Measurements from ENCODE around the gene ANGPTL1. TPM values are rescaled to one million over a fixed set of nuclear protein-coding genes. Genes with fewer than 3 reads are reported as not detected.

ANGPTL1 gene
- total RNA-seq, 2 experiments from 2014 or later: not detected

DNA sequence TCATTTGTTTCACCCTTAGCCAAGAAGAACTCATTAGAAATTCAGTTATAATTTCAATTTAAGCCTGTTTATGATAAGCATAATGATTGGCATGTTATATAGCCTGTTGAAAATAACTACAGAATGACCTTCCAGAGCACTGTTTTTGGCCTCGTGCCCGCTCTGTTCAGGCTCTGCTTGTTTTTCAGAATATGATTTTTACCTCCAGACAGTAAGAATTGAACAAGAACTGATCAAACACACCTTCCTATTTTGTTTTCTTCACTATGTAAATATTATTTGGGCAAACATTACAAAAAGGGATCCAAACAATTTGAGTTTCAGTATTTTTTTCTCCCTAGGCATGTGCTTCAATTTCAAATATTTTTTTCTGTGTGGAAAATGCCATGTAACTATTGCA, 48.1 kb upstream of the ANGPTL1 start:
- POLR2A ChIA-PET: no interaction called here
- Histone ChIP-seq H3K79me2 (ENCODE audit: insufficient read depth, low read depth, low read length) (no peaks in the 10 kb centered on the region), H3K4me3 (ENCODE audit: low read depth, low read length, poor library complexity, severe bottlenecking) (no peak overlapping the region), H3K4me1 (ENCODE audit: insufficient read depth, low read length, poor library complexity, severe bottlenecking) (no peaks in the 10 kb centered on the region), H4K20me1 (ENCODE audit: insufficient read depth, low read length) (no peaks in the 10 kb centered on the region), H2AFZ (ENCODE audit: low read length) (no peak overlapping the region), H3K36me3 (ENCODE audit: insufficient read depth, low read length) (peaks cover 96% of the 10 kb centered on the region), H3K9me3 (ENCODE audit: low read length) (peaks cover 8% of the 10 kb centered on the region; the same call in 1 of the 2 replicates), H3K27ac (ENCODE audit: low read depth, low read length, poor library complexity, severe bottlenecking) (no peak overlapping the region), H3K4me2 (ENCODE audit: low read length) (no peak overlapping the region), H3K9me2 (ENCODE audit: insufficient read depth, low read length) (no peaks in the 10 kb centered on the region)
- TF ChIP-seq, protein P1, sequence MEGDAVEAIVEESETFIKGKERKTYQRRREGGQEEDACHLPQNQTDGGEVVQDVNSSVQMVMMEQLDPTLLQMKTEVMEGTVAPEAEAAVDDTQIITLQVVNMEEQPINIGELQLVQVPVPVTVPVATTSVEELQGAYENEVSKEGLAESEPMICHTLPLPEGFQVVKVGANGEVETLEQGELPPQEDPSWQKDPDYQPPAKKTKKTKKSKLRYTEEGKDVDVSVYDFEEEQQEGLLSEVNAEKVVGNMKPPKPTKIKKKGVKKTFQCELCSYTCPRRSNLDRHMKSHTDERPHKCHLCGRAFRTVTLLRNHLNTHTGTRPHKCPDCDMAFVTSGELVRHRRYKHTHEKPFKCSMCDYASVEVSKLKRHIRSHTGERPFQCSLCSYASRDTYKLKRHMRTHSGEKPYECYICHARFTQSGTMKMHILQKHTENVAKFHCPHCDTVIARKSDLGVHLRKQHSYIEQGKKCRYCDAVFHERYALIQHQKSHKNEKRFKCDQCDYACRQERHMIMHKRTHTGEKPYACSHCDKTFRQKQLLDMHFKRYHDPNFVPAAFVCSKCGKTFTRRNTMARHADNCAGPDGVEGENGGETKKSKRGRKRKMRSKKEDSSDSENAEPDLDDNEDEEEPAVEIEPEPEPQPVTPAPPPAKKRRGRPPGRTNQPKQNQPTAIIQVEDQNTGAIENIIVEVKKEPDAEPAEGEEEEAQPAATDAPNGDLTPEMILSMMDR (conservative IDR thresholded peaks at IDR 0.05; ENCODE audit: low read length): no peak
- TF ChIP-seq EZH2phosphoT487 (IDR thresholded peaks at IDR 0.05; ENCODE audit: borderline replicate concordance, low read depth, low read length): no peak
- intact Hi-C loops (cut with micrococcal nuclease; ENCODE audit: unreplicated experiment): no loop called here
- CTCF ChIA-PET (ENCODE audit: unreplicated experiment): no interaction called here
- BruUV-seq (replicated peaks): no TSS peak
- no peak for DNase-seq (ENCODE audit: low spot score)

DNA sequence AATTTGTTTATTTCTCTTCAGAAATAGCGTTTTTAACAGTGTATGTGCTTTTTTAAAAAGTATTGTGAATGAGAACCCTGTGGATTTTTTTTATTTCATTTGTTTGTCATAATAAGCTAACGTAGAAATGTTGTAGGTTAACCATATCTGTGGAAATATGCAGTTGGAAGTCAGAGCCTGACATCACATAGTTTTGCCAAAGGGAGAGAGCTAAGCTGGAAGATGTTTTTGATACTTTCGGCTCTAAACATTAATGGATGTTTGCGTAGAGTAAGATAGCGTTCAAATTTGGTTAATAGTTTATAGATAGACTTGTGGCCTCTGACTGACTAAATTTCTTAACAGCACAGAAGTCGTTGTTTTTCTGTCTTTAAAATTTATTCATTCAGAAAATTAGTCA, 47.4 kb upstream of the ANGPTL1 start:
- TF ChIP-seq EZH2phosphoT487 (IDR thresholded peaks at IDR 0.05; ENCODE audit: borderline replicate concordance, low read depth, low read length): no peak
- TF ChIP-seq, protein P1 (conservative IDR thresholded peaks at IDR 0.05; ENCODE audit: low read length): no peak
- no peak for DNase-seq (ENCODE audit: low spot score)
- H4K20me1 ChIP-seq (ENCODE audit: insufficient read depth, low read length): no peaks in the 10 kb centered on the region
- H2AFZ ChIP-seq (ENCODE audit: low read length): no peak overlapping the region
- H3K9me2 ChIP-seq (ENCODE audit: insufficient read depth, low read length): no peaks in the 10 kb centered on the region
- BruUV-seq (replicated peaks): no TSS peak
- H3K4me2 ChIP-seq (ENCODE audit: low read length): no peak overlapping the region
- POLR2A ChIA-PET: interaction anchor here (0.9 kb wide), 1 partner anchor 14 kb away, joined by 3 read pairs; no protein-coding TSS in a partner anchor
- no peaks in the 10 kb centered on the region for H3K4me1 ChIP-seq (ENCODE audit: insufficient read depth, low read length, poor library complexity, severe bottlenecking)
- H3K27ac ChIP-seq (ENCODE audit: low read depth, low read length, poor library complexity, severe bottlenecking): no peak overlapping the region
- peaks cover 96% of the 10 kb centered on the region for H3K36me3 ChIP-seq (ENCODE audit: insufficient read depth, low read length)
- no peak overlapping the region for H3K4me3 ChIP-seq (ENCODE audit: low read depth, low read length, poor library complexity, severe bottlenecking)
- H3K79me2 ChIP-seq (ENCODE audit: insufficient read depth, low read depth, low read length): no peaks in the 10 kb centered on the region
- peaks cover 2% of the 10 kb centered on the region; the same call in 1 of the 2 replicates for H3K9me3 ChIP-seq (ENCODE audit: low read length)
- intact Hi-C loops (cut with micrococcal nuclease; ENCODE audit: unreplicated experiment): no loop called here
- CTCF ChIA-PET (ENCODE audit: unreplicated experiment): no interaction called here

DNA sequence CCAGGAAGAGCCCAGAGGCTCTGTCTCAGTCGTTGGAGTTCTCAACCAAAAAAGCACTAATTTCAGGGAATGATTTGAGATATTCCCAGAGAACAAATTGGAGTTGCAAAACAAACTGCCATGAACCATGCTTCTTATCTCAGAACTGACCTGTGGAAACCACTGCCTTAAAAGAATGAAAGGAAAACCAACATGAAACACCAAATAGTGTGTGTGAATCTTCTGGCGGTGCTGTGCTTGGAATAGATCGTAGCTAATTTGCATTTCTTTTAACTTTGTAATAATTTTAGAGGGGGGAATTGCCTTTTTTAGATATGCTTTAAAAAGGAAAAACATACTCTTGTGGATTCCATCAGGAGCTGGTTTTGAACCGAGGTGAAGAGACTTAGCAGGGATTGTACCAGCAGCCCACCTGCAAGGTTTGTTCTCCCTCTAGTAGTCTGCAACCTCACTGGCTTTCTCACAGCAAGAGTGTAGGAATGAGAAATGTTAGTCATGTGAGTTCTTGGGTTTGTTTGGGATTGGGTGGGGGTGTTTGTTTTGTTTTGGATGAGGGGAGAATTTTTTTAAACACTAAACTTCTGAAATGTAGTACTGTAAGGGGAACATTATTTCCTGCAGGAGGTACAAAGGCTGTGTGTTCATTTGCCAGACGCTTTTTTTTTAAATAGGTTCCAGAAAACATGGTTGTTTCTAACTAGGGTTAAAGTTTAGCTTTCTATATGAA, 45.7 kb upstream of the ANGPTL1 start:
- no peaks in the 10 kb centered on the region for H3K9me2 ChIP-seq (ENCODE audit: insufficient read depth, low read length)
- TF ChIP-seq, protein P1 (conservative IDR thresholded peaks at IDR 0.05; ENCODE audit: low read length): no peak
- TF ChIP-seq EZH2phosphoT487 (IDR thresholded peaks at IDR 0.05; ENCODE audit: borderline replicate concordance, low read depth, low read length): no peak
- H2AFZ ChIP-seq (ENCODE audit: low read length): no peak overlapping the region
- no peaks in the 10 kb centered on the region for H3K4me1 ChIP-seq (ENCODE audit: insufficient read depth, low read length, poor library complexity, severe bottlenecking)
- intact Hi-C loops (cut with micrococcal nuclease; ENCODE audit: unreplicated experiment): no loop called here
- no TSS peak for BruUV-seq (replicated peaks)
- H3K4me2 ChIP-seq (ENCODE audit: low read length): no peak overlapping the region
- no peaks in the 10 kb centered on the region; the same call in 1 of the 2 replicates for H3K9me3 ChIP-seq (ENCODE audit: low read length)
- peaks cover 95% of the 10 kb centered on the region for H3K36me3 ChIP-seq (ENCODE audit: insufficient read depth, low read length)
- H3K79me2 ChIP-seq (ENCODE audit: insufficient read depth, low read depth, low read length): 0 out of 2 replicates have a peak, but pooled peaks cover under 1% of the 10 kb centered on the region
- no peaks in the 10 kb centered on the region for H4K20me1 ChIP-seq (ENCODE audit: insufficient read depth, low read length)
- ChIA-PET CTCF (ENCODE audit: unreplicated experiment) (no interaction called here), POLR2A (interaction anchor here (0.6 to 1.9 kb wide), 5 partner anchors 9 to 690 kb away, joined by 3 to 6 read pairs (median 3); no protein-coding TSS in a partner anchor)
- no peak overlapping the region for H3K4me3 ChIP-seq (ENCODE audit: low read depth, low read length, poor library complexity, severe bottlenecking)
- H3K27ac ChIP-seq (ENCODE audit: low read depth, low read length, poor library complexity, severe bottlenecking): no peak overlapping the region
- DNase-seq (ENCODE audit: low spot score): no peak
